Activated CD4-positive, alpha-beta T cell treated with anti-CD3 and anti-CD28 coated beads, Interleukin-2, amount 10 ng/mL, durations not matched to agents 24 days and 14 days (primary cell): ENCODE data around the gene METTL17. TPM values are rescaled to one million over a fixed set of nuclear protein-coding genes. Genes with fewer than 3 reads are reported as not detected.
"Not testable (repeated sequence)": the region's sequence is repeated elsewhere in the genome, so short reads cannot be mapped to it uniquely, and the experiment has no call there.

Source experiments
- DNase-seq: peaks from one replicate; pipeline ENCODE4 v3.0.0; 2022
- H3K27ac Mint-ChIP-seq: one replicate; pipeline ENCODE4 v1.8.0; 2022; ENCODE audit warnings: mild to moderate bottlenecking, mixed read lengths
- H3K27me3 Mint-ChIP-seq: one replicate; pipeline ENCODE4 v1.8.0; 2022; ENCODE audit warnings: mixed read lengths
- H3K36me3 Mint-ChIP-seq: one replicate; pipeline ENCODE4 v1.8.0; 2022; ENCODE audit warnings: low read depth, mild to moderate bottlenecking, mixed read lengths
- H3K4me1 Mint-ChIP-seq: one replicate; pipeline ENCODE4 v1.8.0; 2021; ENCODE audit warnings: mixed read lengths
- H3K4me3 Mint-ChIP-seq: one replicate; pipeline ENCODE4 v1.8.0; 2022; ENCODE audit warnings: mild to moderate bottlenecking, moderate library complexity, mixed read lengths
- H3K9me3 Mint-ChIP-seq: one replicate; pipeline ENCODE4 v1.8.0; 2021; ENCODE audit warnings: mixed read lengths
- intact Hi-C: fragments of 100-400 bp; cut with micrococcal nuclease; formaldehyde crosslinking; loops from one replicate; pipeline ENCODE4 v1.15.1; 2023
- total RNA-seq: library from RNA; stranded (reverse); gene quantifications from 2 replicates; pipeline ENCODE4 v1.2.3, GENCODE V29; 2022

METTL17 gene
- total RNA-seq, 1 donor from 2014 or later: 99.1 TPM

GRCh38 chr14:21001218-21001617, 11.4 kb downstream of the METTL17 start:
- DNase-seq: no peak
- intact Hi-C loops: no loop called here
- no peak overlapping the region for H3K27ac Mint-ChIP-seq
- no peaks in the 10 kb centered on the region for H3K27me3 Mint-ChIP-seq
- no peak overlapping the region for H3K4me3 Mint-ChIP-seq
- peaks cover 11% of the 10 kb centered on the region for H3K36me3 Mint-ChIP-seq
- H3K9me3 Mint-ChIP-seq: no peaks in the 10 kb centered on the region
- peaks cover 2% of the 10 kb centered on the region for H3K4me1 Mint-ChIP-seq

- H3K27me3 Mint-ChIP-seq: peaks cover 3% of the 10 kb centered on the region
- DNase-seq: no peak
- intact Hi-C loops: no loop called here
- no peak overlapping the region for H3K4me3 Mint-ChIP-seq
- H3K9me3 Mint-ChIP-seq: no peaks in the 10 kb centered on the region
- H3K27ac Mint-ChIP-seq: no peak overlapping the region
- no peaks in the 10 kb centered on the region for H3K36me3 Mint-ChIP-seq
- H3K4me1 Mint-ChIP-seq: no peaks in the 10 kb centered on the region
Measured at GRCh38 chr14:21003788-21004346, 14.1 kb downstream of the METTL17 start.

- intact Hi-C loops, H3K9me3 Mint-ChIP-seq, H3K27ac Mint-ChIP-seq, H3K4me3 Mint-ChIP-seq, DNase-seq, H3K36me3 Mint-ChIP-seq, H3K4me1 Mint-ChIP-seq: not testable (repeated sequence)
- H3K27me3 Mint-ChIP-seq: peaks cover 28% of the 10 kb centered on the region
Measured at GRCh38 chr14:21009721-21010120, 19.9 kb downstream of the METTL17 start.

GRCh38 chr14:21011136-21011535, 21.4 kb downstream of the METTL17 start:
- intact Hi-C loops: no loop called here
- Mint-ChIP-seq H3K27me3 (peaks cover 34% of the 10 kb centered on the region), H3K36me3 (no peaks in the 10 kb centered on the region), H3K9me3 (no peaks in the 10 kb centered on the region), H3K4me1 (peaks cover 2% of the 10 kb centered on the region), H3K27ac (no peak overlapping the region), H3K4me3 (no peak overlapping the region)
- no peak for DNase-seq

GRCh38 chr14:21014761-21015190, 25.0 kb downstream of the METTL17 start:
- Mint-ChIP-seq H3K4me3 (no peak overlapping the region), H3K4me1 (peaks cover 2% of the 10 kb centered on the region), H3K27ac (no peak overlapping the region), H3K36me3 (no peaks in the 10 kb centered on the region), H3K9me3 (no peaks in the 10 kb centered on the region), H3K27me3 (peaks cover 30% of the 10 kb centered on the region)
- peak; percentile 94 for DNase-seq
- intact Hi-C loops: loop anchor here (1.0 kb wide), 3 partner anchors 26 to 90 kb away; no protein-coding TSS in a partner anchor

DNA sequence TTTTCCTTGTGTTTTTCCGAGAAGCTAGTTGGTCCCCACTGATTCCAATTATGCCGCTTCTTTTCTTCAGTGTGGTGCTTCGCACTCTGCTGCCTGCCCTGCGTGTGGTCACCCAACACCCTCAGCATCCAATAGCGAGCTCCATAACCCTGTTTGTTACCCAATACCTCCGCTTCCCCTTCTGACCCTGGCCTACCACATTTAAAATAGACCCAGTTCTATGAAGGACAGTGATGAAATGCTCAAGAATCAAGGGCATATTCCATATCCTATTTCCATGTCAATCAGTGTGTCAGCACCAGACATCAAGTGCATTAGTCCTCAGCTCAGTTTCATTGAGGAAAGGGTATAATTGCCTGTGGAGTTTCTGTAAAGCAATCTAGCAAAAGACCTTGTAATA, 25.5 kb downstream of the METTL17 start:
- no peak for DNase-seq
- Mint-ChIP-seq H3K4me1 (peaks cover 2% of the 10 kb centered on the region), H3K36me3 (no peaks in the 10 kb centered on the region), H3K27me3 (peaks cover 30% of the 10 kb centered on the region), H3K9me3 (no peaks in the 10 kb centered on the region), H3K27ac (no peak overlapping the region), H3K4me3 (no peak overlapping the region)
- intact Hi-C loops: no loop called here

DNA sequence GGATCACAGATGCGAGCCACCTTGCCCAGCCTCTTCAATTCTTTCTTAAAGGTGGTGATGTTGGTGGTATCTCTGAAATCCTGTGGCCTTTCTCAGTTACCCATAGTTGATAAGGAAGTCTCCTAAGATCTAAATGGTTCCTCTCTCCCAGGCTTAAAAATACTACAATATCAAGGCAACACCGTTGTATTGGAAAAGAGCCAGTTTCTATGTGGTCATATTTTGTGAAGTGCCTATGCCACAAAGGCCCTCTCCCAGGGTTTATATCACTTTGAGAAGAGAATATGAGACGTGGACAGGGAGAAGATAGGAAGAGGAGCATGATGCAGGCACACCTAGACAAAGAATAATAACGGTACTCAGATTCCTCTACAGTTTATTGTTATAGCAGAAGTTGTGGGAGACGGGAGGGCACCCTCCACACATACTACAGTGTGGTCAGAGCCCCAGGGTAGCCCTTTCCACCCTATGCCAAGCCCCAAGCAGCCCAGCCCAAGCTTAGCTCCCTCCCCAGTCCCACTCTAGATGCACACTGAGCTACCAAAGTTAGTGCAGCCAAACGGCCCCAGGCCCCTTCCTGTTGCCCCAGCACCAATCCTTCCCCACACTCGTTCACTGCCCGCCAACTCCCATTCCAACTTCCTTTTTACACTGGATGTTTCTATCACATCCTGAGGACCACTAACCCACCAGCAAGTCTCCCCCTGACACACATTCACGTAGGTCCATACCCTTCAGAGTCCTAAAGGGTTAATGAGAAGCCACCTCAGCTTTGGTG, 26.8 kb downstream of the METTL17 start:
- H3K4me1 Mint-ChIP-seq: peaks cover 2% of the 10 kb centered on the region
- H3K9me3 Mint-ChIP-seq: no peaks in the 10 kb centered on the region
- no peaks in the 10 kb centered on the region for H3K36me3 Mint-ChIP-seq
- no peak overlapping the region for H3K4me3 Mint-ChIP-seq
- intact Hi-C loops: no loop called here
- no peak overlapping the region for H3K27ac Mint-ChIP-seq
- DNase-seq: no peak
- H3K27me3 Mint-ChIP-seq: peaks cover 30% of the 10 kb centered on the region

DNA sequence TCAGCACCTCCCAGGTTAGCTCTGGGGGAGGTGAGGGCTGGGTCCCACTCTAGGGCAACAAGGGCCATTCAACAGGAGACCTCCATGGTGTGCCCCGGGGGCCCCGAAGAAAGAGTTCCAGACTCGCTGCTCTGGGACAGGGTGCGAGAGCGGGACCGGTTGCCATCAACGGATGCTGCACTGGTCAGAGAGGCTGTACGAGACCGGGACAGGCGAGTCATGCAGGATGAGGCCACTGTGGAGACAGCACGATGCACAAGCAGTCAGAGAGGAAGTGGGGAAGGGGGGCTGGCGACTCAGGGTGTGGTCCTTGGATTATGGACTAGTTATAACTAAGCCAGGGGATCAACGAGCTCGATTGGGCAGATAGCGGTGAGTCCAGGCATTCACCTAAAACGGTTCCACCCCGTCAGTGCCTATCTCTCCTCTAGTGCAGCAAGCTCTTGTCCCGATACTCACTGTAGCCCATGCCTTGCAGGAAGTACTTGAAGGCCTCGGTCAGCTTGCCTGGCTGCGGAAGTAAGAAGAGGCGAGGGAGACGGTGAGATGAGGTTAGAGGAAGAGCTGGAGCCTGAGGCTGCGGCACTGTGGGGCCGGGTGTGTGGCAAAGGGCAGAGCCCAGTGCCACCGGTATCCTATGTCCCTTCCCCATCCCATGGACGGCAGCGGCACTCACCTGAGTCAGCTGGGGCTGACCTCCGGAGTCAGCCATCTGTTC, 27.9 kb downstream of the METTL17 start:
- DNase-seq: no peak
- H3K4me1 Mint-ChIP-seq: peaks cover 4% of the 10 kb centered on the region
- H3K4me3 Mint-ChIP-seq: no peak overlapping the region
- H3K27ac Mint-ChIP-seq: no peak overlapping the region
- no peaks in the 10 kb centered on the region for H3K36me3 Mint-ChIP-seq
- peaks cover 31% of the 10 kb centered on the region for H3K27me3 Mint-ChIP-seq
- H3K9me3 Mint-ChIP-seq: no peaks in the 10 kb centered on the region
- intact Hi-C loops: no loop called here

- DNase-seq: no peak
- peaks cover 34% of the 10 kb centered on the region for H3K27me3 Mint-ChIP-seq
- no peaks in the 10 kb centered on the region for H3K9me3 Mint-ChIP-seq
- H3K4me1 Mint-ChIP-seq: peaks cover 6% of the 10 kb centered on the region
- no peak overlapping the region for H3K4me3 Mint-ChIP-seq
- no peaks in the 10 kb centered on the region for H3K36me3 Mint-ChIP-seq
- no peak overlapping the region for H3K27ac Mint-ChIP-seq
- intact Hi-C loops: no loop called here
Measured at GRCh38 chr14:21018286-21018685, 28.5 kb downstream of the METTL17 start.

DNA sequence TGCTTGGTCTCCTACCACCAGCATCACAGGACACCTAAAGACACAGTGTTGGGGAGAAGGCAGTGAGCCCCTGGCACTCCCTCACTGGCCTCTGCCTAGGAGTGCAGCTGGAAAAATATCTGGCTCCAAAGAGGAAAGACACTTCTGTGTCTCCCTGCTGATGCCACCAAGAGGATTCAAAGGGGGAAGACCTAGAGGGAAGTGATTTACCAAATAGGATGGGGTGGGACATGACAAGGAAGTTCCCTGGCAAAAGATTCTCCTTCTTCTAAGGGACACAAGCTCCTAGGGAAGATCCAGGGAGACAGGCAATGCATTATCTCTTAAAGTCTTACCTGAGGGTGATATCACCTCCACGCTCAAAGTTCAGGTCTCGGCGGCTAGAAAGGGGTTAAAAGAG, 29.0 kb downstream of the METTL17 start:
- Mint-ChIP-seq H3K9me3 (no peaks in the 10 kb centered on the region), H3K4me3 (no peak overlapping the region), H3K4me1 (peaks cover 7% of the 10 kb centered on the region), H3K36me3 (no peaks in the 10 kb centered on the region), H3K27me3 (peaks cover 39% of the 10 kb centered on the region), H3K27ac (no peak overlapping the region)
- no peak for DNase-seq
- intact Hi-C loops: no loop called here

DNA sequence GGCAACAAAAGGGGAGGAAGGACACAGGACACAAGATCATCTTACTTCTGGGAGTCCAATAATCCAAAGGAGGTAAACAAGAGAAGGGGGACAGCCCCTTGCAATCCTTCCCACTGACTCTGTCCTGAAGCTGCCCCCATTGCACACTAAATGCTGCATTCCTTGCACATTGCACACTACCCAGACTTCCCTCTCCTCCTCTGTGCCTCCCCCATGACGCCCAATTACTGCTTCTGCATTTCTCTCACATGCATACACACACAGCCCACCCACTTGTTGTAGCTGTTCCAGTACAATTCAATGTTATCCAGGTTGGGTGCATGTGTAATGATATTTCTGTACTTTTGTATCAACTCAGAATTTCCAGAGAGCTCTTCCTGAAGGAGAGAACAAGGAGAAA, 29.6 kb downstream of the METTL17 start:
- Mint-ChIP-seq H3K4me1 (peaks cover 13% of the 10 kb centered on the region), H3K27me3 (peaks cover 42% of the 10 kb centered on the region), H3K9me3 (no peaks in the 10 kb centered on the region), H3K4me3 (no peak overlapping the region), H3K36me3 (no peaks in the 10 kb centered on the region), H3K27ac (no peak overlapping the region)
- DNase-seq: no peak
- intact Hi-C loops: no loop called here

- H3K27me3 Mint-ChIP-seq: peaks cover 41% of the 10 kb centered on the region
- no peaks in the 10 kb centered on the region for H3K9me3 Mint-ChIP-seq
- H3K4me3 Mint-ChIP-seq: no peak overlapping the region
- H3K27ac Mint-ChIP-seq: no peak overlapping the region
- DNase-seq: no peak
- no peaks in the 10 kb centered on the region for H3K36me3 Mint-ChIP-seq
- peaks cover 15% of the 10 kb centered on the region for H3K4me1 Mint-ChIP-seq
- intact Hi-C loops: no loop called here
Measured at GRCh38 chr14:21020977-21021545, 31.3 kb downstream of the METTL17 start.

- Mint-ChIP-seq H3K36me3 (no peaks in the 10 kb centered on the region), H3K27ac (no peak overlapping the region)
Measured at GRCh38 chr14:21022686-21023085, 32.9 kb downstream of the METTL17 start.

GRCh38 chr14:21023174-21023573, 33.4 kb downstream of the METTL17 start:
- intact Hi-C loops: no loop called here

More at GRCh38 chr14:21022686-21023085, 32.9 kb downstream of the METTL17 start:
- Mint-ChIP-seq H3K4me1 (peaks cover 15% of the 10 kb centered on the region), H3K9me3 (no peaks in the 10 kb centered on the region), H3K4me3 (no peak overlapping the region), H3K27me3 (peaks cover 46% of the 10 kb centered on the region)
- no peak for DNase-seq
- intact Hi-C loops: no loop called here

More at GRCh38 chr14:21023174-21023573, 33.4 kb downstream of the METTL17 start:
- H3K27ac Mint-ChIP-seq: no peak overlapping the region
- H3K27me3 Mint-ChIP-seq: peaks cover 46% of the 10 kb centered on the region
- no peaks in the 10 kb centered on the region for H3K36me3 Mint-ChIP-seq
- H3K9me3 Mint-ChIP-seq: no peaks in the 10 kb centered on the region
- H3K4me1 Mint-ChIP-seq: peaks cover 15% of the 10 kb centered on the region
- no peak overlapping the region for H3K4me3 Mint-ChIP-seq
- DNase-seq: no peak
